K562 (cell line): Measurements from ENCODE around the gene DYNLL1. TPM values are rescaled to one million over a fixed set of nuclear protein-coding genes. Genes with fewer than 3 reads are reported as not detected.

ENCODE experiments used
- C11orf30 ChIP-seq: fragments of 450-650 bp; IDR thresholded peaks from 2 replicates; pipeline ENCODE4 v1.6.1; 2016; ENCODE audit warnings: low read depth, mild to moderate bottlenecking
- CEBPB ChIP-seq: fragments of 450-650 bp; IDR thresholded peaks from 2 replicates; pipeline ENCODE4 v1.6.1; 2016; ENCODE audit warnings: missing genetic modification characterization, missing compliant biosample characterization
- CHD4 ChIP-seq: fragments of 200-600 bp; sonication (generic); IDR thresholded peaks from 3 replicates; pipeline ENCODE4 v1.6.1; 2012; ENCODE audit warnings: low read depth, mild to moderate bottlenecking, mixed read lengths, low read length, inconsistent platforms; ENCODE audit not compliant: insufficient read depth, insufficient replicate concordance, poor library complexity, severe bottlenecking
- GABPA ChIP-seq: fragments of 200-800 bp; sonication (Bioruptor generic); conservative IDR thresholded peaks from 2 replicates; pipeline ENCODE4 v1.6.1; 2016; ENCODE audit warnings: low read depth, missing genetic modification characterization, missing compliant biosample characterization
- LEF1 ChIP-seq: fragments of 450-650 bp; IDR thresholded peaks from 2 replicates; pipeline ENCODE4 v1.6.1; 2016; ENCODE audit warnings: mild to moderate bottlenecking
- MEIS2 ChIP-seq: fragments of 450-650 bp; IDR thresholded peaks from 2 replicates; pipeline ENCODE4 v1.6.1; 2014; ENCODE audit warnings: mild to moderate bottlenecking; ENCODE audit not compliant: partially characterized antibody
- MITF ChIP-seq: IDR thresholded peaks from 2 replicates; pipeline ENCODE4 v1.6.1; 2014; ENCODE audit warnings: antibody characterized with exemption
- NFATC3 ChIP-seq: fragments of 450-650 bp; IDR thresholded peaks from 2 replicates; pipeline ENCODE4 v1.6.1; 2017; ENCODE audit warnings: mild to moderate bottlenecking
- NONO ChIP-seq, 2 experiments: fragments of 200-400 bp in 1 of 2; fragments of 450-650 bp in 1 of 2; formaldehyde crosslinking in 1 of 2; IDR thresholded peaks; 2 replicates each; pipeline ENCODE4 v1.6.1; 2017; ENCODE audit warnings: low read depth in 2 of 2, mild to moderate bottlenecking in 2 of 2, moderate library complexity in 2 of 2, low read length in 1 of 2
- PHB2 ChIP-seq: fragments of 450-650 bp; IDR thresholded peaks from 2 replicates; pipeline ENCODE4 v1.6.1; 2017; ENCODE audit warnings: low read depth
- SMARCC2 ChIP-seq: fragments of 450-650 bp; IDR thresholded peaks from 2 replicates; pipeline ENCODE4 v1.6.1; 2017; ENCODE audit warnings: antibody characterized with exemption, moderate library complexity, mild to moderate bottlenecking, low read depth
- XRCC5 ChIP-seq: fragments of 200-400 bp; formaldehyde crosslinking; IDR thresholded peaks from 2 replicates; pipeline ENCODE4 v1.6.1; 2017; ENCODE audit warnings: low read depth, mild to moderate bottlenecking, low read length
- ZBTB9 ChIP-seq: fragments of 450-650 bp; formaldehyde crosslinking; IDR thresholded peaks from 2 replicates; pipeline ENCODE4 v1.4.0; 2020; ENCODE audit warnings: mild to moderate bottlenecking, moderate library complexity
- ZHX1 ChIP-seq: fragments of 150-350 bp; conservative IDR thresholded peaks from 2 replicates; pipeline ENCODE4 v1.6.1; 2014; ENCODE audit warnings: low read length
- ZNF324 ChIP-seq: fragments of 250-450 bp; sonication (Bioruptor Pico); IDR thresholded peaks from 2 replicates; pipeline ENCODE4 v1.4.0; 2020; ENCODE audit warnings: mild to moderate bottlenecking
- ZNF431 ChIP-seq: sonication (generic); formaldehyde crosslinking; IDR thresholded peaks from 2 replicates; pipeline ENCODE4 v1.8.0; 2022; ENCODE audit warnings: mild to moderate bottlenecking, missing genetic modification reagents
- ZNF507 ChIP-seq: conservative IDR thresholded peaks from 2 replicates; pipeline ENCODE4 v1.6.1; 2017; ENCODE audit warnings: missing genetic modification characterization, missing compliant biosample characterization
- ZNF77 ChIP-seq: fragments of 250-450 bp; sonication (Bioruptor Pico); IDR thresholded peaks from 2 replicates; pipeline ENCODE4 v1.5.0; 2020
- polyA plus RNA-seq, 8 experiments: library from polyadenylated mRNA; depleted of rRNA in 4 of 8; stranded (reverse) in 5 of 8; unstranded in 3 of 8; fragments of >200 nt; fragmentation: Nextera tagmentation in 2 of 8; fragmentation: Illumina TruSeq in 1 of 8; extraction: Ambion mirVana in 2 of 8; extraction: Trizol in 1 of 8; gene quantifications; 2 replicates each; pipeline versions ENCODE4 v1.2.1 to v1.2.3, GENCODE V29; 2011 to 2014; ENCODE audit warnings: inconsistent platforms in 1 of 8, missing spikeins in 1 of 8
- total RNA-seq, 7 experiments: library from RNA; depleted of rRNA in 6 of 7; stranded (reverse); fragments of >200 nt in 6 of 7; fragmentation: Illumina TruSeq in 2 of 7; extraction: Trizol in 2 of 7; gene quantifications; 2 replicates each; pipeline versions ENCODE4 v1.2.1 to v1.2.3, GENCODE V29; 2011 to 2021; ENCODE audit warnings: low replicate concordance in 1 of 7
- TF ChIP-seq, protein P1 (sequence below): sonication (generic); formaldehyde crosslinking; IDR thresholded peaks from 2 replicates; pipeline ENCODE4 v1.8.1; 2022; ENCODE audit warnings: missing genetic modification reagents
- TF ChIP-seq, protein P2 (sequence below): fragments of 250-450 bp; sonication (Bioruptor Pico); IDR thresholded peaks from 2 replicates; pipeline ENCODE4 v1.9.0; 2021; ENCODE audit warnings: mild to moderate bottlenecking, inconsistent platforms

The DYNLL1 gene
- total and polyA plus RNA-seq, 9 of the 15 experiments (the other 6 are each of a cell fraction or from before 2014, with no cell fraction given): 303 to 1,112 (median 468) TPM

DNA sequence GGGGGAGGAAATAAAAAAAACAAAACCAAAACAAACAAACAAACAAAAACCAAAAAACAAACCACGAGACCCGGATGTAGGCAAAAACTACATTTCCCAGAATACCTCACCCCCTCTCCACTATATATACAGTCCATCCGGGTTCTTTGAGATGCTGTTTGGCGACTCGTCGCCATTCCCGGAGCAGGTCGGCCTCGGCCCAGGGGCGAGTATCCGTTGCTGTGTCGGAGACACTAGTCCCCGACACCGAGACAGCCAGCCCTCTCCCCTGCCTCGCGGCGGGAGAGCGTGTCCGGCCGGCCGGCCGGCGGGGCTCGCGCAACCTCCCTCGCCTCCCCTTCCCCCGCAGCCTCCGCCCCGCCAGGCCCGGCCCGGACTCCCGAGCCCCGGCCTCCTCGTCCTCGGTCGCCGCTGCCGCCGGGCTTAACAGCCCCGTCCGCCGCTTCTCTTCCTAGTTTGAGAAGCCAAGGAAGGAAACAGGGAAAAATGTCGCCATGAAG, 38.3 kb downstream of the DYNLL1 start, which contains the start of gene RNF10 (continued):
- TF ChIP-seq ZNF507 (tag): no peak
- TF ChIP-seq CEBPB (tag): no peak
- TF ChIP-seq XRCC5: no peak
- TF ChIP-seq, protein P1, sequence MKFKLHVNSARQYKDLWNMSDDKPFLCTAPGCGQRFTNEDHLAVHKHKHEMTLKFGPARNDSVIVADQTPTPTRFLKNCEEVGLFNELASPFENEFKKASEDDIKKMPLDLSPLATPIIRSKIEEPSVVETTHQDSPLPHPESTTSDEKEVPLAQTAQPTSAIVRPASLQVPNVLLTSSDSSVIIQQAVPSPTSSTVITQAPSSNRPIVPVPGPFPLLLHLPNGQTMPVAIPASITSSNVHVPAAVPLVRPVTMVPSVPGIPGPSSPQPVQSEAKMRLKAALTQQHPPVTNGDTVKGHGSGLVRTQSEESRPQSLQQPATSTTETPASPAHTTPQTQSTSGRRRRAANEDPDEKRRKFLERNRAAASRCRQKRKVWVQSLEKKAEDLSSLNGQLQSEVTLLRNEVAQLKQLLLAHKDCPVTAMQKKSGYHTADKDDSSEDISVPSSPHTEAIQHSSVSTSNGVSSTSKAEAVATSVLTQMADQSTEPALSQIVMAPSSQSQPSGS (CRISPR knock-in tag): no peak
- TF ChIP-seq CHD4: no peak
- TF ChIP-seq ZNF431 (CRISPR knock-in tag): no peak
- no peak for TF ChIP-seq LEF1
- TF ChIP-seq NONO (IDR thresholded peaks at IDR 0.05; ENCODE audit: low read depth in 2 of 2, low read length in 1 of 2): peak; percentile 48 to 57; a peak in 2 of 4 replicates
- TF ChIP-seq ZBTB9 (CRISPR knock-in tag): no peak
- peak; percentile 52 for TF ChIP-seq GABPA (tag)
- TF ChIP-seq ZHX1: no peak
- TF ChIP-seq MEIS2: no peak
- TF ChIP-seq, protein P2, sequence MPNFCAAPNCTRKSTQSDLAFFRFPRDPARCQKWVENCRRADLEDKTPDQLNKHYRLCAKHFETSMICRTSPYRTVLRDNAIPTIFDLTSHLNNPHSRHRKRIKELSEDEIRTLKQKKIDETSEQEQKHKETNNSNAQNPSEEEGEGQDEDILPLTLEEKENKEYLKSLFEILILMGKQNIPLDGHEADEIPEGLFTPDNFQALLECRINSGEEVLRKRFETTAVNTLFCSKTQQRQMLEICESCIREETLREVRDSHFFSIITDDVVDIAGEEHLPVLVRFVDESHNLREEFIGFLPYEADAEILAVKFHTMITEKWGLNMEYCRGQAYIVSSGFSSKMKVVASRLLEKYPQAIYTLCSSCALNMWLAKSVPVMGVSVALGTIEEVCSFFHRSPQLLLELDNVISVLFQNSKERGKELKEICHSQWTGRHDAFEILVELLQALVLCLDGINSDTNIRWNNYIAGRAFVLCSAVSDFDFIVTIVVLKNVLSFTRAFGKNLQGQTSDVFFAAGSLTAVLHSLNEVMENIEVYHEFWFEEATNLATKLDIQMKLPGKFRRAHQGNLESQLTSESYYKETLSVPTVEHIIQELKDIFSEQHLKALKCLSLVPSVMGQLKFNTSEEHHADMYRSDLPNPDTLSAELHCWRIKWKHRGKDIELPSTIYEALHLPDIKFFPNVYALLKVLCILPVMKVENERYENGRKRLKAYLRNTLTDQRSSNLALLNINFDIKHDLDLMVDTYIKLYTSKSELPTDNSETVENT: peak; percentile 90
- no peak for TF ChIP-seq SMARCC2
- no peak for TF ChIP-seq ZNF77 (CRISPR knock-in tag)
- TF ChIP-seq C11orf30: no peak
- no peak for TF ChIP-seq NFATC3
- TF ChIP-seq MITF: no peak
- no peak for TF ChIP-seq ZNF324 (CRISPR knock-in tag)
- no peak for TF ChIP-seq PHB2
